Fibroblast of the aortic adventitia (primary cell): ENCODE data around the gene GH1. TPM values are rescaled to one million over a fixed set of nuclear protein-coding genes. Genes with fewer than 3 reads are reported as not detected.

Experiments
- DNase-seq: peaks from one replicate; pipeline ENCODE4 v3.0.0-alpha.2; 2010; ENCODE audit warnings: low read depth
- H3K4me3 ChIP-seq: 2 replicates; pipeline ENCODE4 v1.5.1; 2011; ENCODE audit warnings: low read depth, mild to moderate bottlenecking, control low read depth, low read length, moderate library complexity
- total RNA-seq: library from RNA; depleted of rRNA; stranded (reverse); fragments of >200 nt; gene quantifications from 2 replicates; pipeline ENCODE4 v1.2.3, GENCODE V29; 2012; ENCODE audit warnings: low replicate concordance
- TF ChIP-seq, protein P1 (sequence below): IDR thresholded peaks from 2 replicates; pipeline ENCODE4 v1.5.1; 2011; ENCODE audit warnings: mild to moderate bottlenecking, low read length, control low read depth, inconsistent platforms; ENCODE audit not compliant: insufficient read depth

GH1 gene
- total RNA-seq, 1 donor, result not detected

DNA sequence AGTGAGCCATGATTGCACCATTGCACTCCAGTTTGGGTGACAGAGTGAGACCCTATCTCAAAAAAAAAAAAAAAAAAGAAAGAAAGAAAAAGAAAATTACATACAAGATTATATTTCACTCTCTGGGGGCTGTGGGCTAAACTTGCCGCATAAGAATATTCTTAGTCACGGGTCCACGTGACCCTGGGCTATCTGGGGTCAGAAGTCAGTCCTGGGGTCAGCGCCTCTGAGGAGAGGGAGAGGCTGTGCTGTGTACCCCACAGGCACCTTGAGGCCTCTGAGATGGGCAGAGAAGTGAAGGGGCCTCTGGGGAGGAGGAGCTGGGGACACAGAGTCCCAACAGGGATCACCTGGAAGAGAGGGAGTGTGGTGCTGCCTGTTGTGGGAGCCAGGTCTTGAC, 19.3 kb upstream of the GH1 start:
- no peak for DNase-seq
- TF ChIP-seq, protein P1, sequence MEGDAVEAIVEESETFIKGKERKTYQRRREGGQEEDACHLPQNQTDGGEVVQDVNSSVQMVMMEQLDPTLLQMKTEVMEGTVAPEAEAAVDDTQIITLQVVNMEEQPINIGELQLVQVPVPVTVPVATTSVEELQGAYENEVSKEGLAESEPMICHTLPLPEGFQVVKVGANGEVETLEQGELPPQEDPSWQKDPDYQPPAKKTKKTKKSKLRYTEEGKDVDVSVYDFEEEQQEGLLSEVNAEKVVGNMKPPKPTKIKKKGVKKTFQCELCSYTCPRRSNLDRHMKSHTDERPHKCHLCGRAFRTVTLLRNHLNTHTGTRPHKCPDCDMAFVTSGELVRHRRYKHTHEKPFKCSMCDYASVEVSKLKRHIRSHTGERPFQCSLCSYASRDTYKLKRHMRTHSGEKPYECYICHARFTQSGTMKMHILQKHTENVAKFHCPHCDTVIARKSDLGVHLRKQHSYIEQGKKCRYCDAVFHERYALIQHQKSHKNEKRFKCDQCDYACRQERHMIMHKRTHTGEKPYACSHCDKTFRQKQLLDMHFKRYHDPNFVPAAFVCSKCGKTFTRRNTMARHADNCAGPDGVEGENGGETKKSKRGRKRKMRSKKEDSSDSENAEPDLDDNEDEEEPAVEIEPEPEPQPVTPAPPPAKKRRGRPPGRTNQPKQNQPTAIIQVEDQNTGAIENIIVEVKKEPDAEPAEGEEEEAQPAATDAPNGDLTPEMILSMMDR, result no peak
- no peak overlapping the region for H3K4me3 ChIP-seq

DNA sequence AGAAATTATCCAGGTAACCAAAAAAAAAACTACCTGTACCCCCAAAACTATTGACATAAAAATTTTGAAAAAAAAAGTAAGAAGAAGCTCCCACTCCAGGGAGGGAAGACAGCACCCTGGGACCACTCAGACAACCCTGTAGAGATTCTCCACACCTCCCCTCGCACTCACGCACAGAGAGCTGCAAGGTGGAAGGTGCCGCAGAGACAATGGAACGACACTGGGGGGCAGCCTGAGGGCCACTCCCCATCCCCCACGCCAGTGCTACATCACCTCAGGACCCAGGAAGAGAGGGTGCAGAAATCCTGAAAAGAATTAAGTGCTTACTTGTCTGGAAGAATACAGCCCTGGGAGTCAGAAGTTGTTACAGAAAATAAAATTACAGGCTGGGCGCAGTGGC, 18.7 kb upstream of the GH1 start:
- DNase-seq, result no peak
- TF ChIP-seq, protein P1, result no peak
- H3K4me3 ChIP-seq, result no peak overlapping the region

DNA sequence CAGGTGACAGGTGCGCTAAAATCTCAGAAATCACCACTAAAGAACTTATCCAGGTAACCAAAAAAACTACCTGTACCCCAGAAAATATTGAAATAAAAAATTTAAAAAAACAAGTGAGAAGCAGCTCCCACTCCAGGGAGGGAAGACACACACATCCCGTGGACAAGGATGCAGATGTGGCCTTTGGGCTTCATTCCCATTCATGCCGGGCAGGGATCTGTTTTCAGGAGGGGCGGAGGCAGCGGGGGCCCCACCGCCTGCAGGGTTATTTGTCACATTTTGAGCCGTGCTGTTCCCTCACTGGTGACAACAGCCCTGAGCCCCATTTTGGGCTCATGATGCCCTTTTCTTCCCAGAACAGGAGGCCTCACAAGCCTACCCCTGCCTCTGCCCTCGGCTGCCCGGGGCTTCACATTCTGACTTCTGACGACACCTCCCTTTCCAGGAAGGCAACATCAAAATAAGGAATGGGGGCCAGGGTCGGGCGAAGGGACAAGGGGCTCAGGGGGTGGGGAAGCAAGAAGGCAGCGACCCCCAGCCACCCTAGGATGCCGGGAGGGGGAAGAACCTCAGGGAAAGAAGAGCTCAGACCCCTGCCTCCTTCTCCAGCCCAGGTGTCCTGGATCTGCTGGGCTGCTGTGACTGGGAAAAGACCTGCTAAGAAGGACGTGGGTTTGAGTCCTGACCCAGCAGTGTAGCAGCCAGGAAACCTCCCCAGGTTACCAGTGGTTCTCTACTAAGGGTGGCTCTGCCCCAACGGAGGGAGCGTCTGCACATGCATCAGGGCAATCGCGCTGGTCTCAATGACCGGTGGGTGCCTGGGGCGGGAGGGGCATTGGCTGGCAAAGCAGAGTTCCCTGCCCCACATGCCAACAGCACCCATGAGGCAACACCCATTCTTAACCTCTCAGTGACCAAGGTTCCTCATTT, 15.8 kb upstream of the GH1 start:
- TF ChIP-seq, protein P1, result no peak
- DNase-seq, result no peak

DNA sequence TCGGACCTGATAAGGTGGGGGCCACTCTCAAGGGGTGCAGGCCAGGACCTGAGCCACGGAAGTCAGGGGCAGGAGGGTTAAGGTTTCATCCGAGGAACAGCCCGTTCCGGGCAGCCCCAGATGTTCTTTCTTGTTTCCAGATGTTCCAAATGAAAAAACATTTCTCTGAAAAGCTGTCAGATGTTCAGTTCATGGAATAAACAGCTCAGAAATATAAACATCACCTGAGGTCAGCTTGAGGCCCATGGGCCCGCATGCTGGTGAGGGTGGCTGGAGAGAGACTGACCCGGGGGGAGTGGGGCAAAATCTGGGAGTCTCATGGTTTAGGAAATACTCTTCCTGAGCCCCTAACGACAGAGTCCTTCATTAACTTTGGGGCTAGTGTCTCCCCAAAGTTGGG, 15.0 kb upstream of the GH1 start:
- TF ChIP-seq, protein P1, result no peak
- DNase-seq, result no peak

More for the DNA sequence above, 15.8 kb upstream of the GH1 start:
- no peak overlapping the region for H3K4me3 ChIP-seq

DNA sequence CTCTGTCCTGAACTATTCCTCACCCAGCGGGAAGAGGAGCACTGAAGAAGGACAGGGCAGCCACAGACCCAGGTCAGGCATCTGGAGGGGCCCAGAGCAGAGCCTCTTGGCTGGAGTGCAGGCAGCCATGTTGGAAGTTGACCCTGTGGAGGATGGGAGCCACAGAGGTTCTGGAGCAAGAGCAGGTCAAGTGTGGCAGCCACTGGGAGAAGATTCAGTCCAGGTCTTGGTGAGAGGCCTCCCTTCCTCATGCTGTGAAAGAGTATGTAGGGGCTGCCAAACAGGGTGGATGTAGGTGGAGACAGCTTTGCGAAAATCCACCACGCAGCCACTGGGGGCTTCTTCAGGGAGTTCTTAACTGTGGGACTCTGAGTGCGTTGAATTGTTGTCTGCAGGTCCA, 14.1 kb upstream of the GH1 start:
- no peak overlapping the region for H3K4me3 ChIP-seq
- no peak for DNase-seq

More for the DNA sequence above, 15.0 kb upstream of the GH1 start:
- H3K4me3 ChIP-seq, result no peak overlapping the region

DNA sequence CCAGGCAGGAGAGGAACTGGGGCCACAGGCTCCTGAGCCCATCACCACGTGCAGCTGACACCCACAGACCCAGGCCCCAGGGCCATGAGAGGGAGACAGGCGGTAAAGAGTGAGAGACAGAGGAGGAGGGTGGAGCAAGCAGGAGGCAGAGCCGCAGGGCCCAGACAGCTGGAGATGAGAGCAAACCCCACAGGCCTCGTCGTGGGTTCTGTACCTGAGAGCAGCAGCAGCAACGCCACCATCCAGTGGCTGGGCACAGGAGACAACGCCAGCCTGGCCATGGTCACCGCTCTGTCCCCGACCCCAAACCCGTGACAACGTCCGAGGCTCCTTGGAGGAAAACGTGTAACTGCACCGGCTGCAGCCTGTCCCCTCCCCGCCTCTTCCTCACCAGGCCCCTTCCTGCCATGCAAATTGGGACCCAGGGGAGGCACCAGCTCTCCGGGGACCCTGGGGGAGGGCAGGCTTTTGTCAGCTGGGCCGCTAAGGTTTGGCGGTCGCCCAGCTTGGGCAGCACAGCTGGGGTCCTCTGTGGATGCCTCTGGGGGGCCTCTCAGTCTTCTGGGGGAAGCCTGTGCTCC, 13.4 kb upstream of the GH1 start, which contains the start of gene CD79B:
Gene CD79B (minus strand): TSS at position 351 of the 581 bp plus-strand sequence. CDS start 70 bp downstream, at position 281.
- TF ChIP-seq, protein P1, result no peak
- no peak within 1 kb of the TSS for H3K4me3 ChIP-seq
- DNase-seq, result no peak

More for the DNA sequence above, 14.1 kb upstream of the GH1 start:
- TF ChIP-seq, protein P1, result no peak
